Neural cell (in vitro differentiated cells): ENCODE data around the gene AP3B1. TPM values are rescaled to one million over a fixed set of nuclear protein-coding genes. Genes with fewer than 3 reads are reported as not detected.

Experiments
- H2AFZ ChIP-seq: fragments of 200-600, 300-800 bp; sonication (generic), shearing (Covaris generic); 2 replicates; pipeline ENCODE4 v1.6.0; 2014; ENCODE audit warnings: low read depth, mild to moderate bottlenecking, antibody characterized with exemption, low read length, moderate library complexity
- H3F3A ChIP-seq: fragments of 200-600 bp; shearing (Covaris generic); 2 replicates; pipeline ENCODE4 v1.6.1; 2016; ENCODE audit warnings: mild to moderate bottlenecking, moderate library complexity, mixed read lengths, antibody characterized with exemption, low read length; ENCODE audit not compliant: insufficient read depth, poor library complexity, severe bottlenecking
- H3K27ac ChIP-seq: fragments of 200-600, 300-800 bp; sonication (generic), shearing (Covaris generic); 2 replicates; pipeline ENCODE4 v1.5.1; 2014; ENCODE audit warnings: mild to moderate bottlenecking, low read length, moderate library complexity
- H3K27me3 ChIP-seq: fragments of 300-800, 200-600 bp; sonication (generic), shearing (Covaris generic); 2 replicates; pipeline ENCODE4 v1.6.0; 2014; ENCODE audit warnings: mild to moderate bottlenecking, low read depth, low read length, moderate library complexity; ENCODE audit not compliant: insufficient read depth
- H3K36me3 ChIP-seq: fragments of 300-800, 200-600 bp; sonication (generic), shearing (Covaris generic); 2 replicates; pipeline ENCODE4 v1.5.1; 2014; ENCODE audit warnings: mild to moderate bottlenecking, antibody characterized with exemption, low read length, moderate library complexity; ENCODE audit not compliant: insufficient read depth
- H3K4me2 ChIP-seq: fragments of 300-800, 200-600 bp; sonication (generic), shearing (Covaris generic); 2 replicates; pipeline ENCODE4 v1.6.0; 2014; ENCODE audit warnings: mild to moderate bottlenecking, low read length
- H3K4me3 ChIP-seq: fragments of 300-800, 200-600 bp; sonication (generic), shearing (Covaris generic); 2 replicates; pipeline ENCODE4 v1.5.1; 2014; ENCODE audit warnings: mild to moderate bottlenecking, low read length, moderate library complexity
- H3K79me2 ChIP-seq: fragments of 200-600 bp; shearing (Covaris generic); replicated peaks from 2 replicates; pipeline ENCODE4 v1.6.0; 2014; ENCODE audit warnings: mild to moderate bottlenecking, low read length, moderate library complexity; ENCODE audit not compliant: insufficient read depth
- H3K9ac ChIP-seq: fragments of 300-800, 200-600 bp; sonication (generic), shearing (Covaris generic); 2 replicates; pipeline ENCODE4 v1.6.1; 2016; ENCODE audit warnings: mild to moderate bottlenecking, low read length, mixed read lengths
- H3K9me2 ChIP-seq: fragments of 200-600 bp; shearing (Covaris generic); 2 replicates; pipeline ENCODE4 v1.6.1; 2016; ENCODE audit warnings: mild to moderate bottlenecking, low read length, mixed read lengths; ENCODE audit not compliant: insufficient read depth
- H3K9me3 ChIP-seq: fragments of 200-600, 300-800 bp; sonication (generic), shearing (Covaris generic); 2 replicates; pipeline ENCODE4 v1.6.1; 2016; ENCODE audit warnings: mild to moderate bottlenecking, mixed run types, low read length, moderate library complexity, mixed read lengths
- H4K20me1 ChIP-seq: fragments of 200-600 bp; shearing (Covaris generic); 2 replicates; pipeline ENCODE4 v1.6.1; 2016; ENCODE audit warnings: mild to moderate bottlenecking, mixed run types; ENCODE audit not compliant: insufficient read depth
- EP300 ChIP-seq: fragments of 450-650 bp; conservative IDR thresholded peaks from 2 replicates; pipeline ENCODE4 v1.6.1; 2014; ENCODE audit warnings: antibody characterized with exemption, mild to moderate bottlenecking, moderate library complexity; ENCODE audit not compliant: poor library complexity, severe bottlenecking
- EZH2 ChIP-seq: fragments of 200-600, 300-800 bp; shearing (Covaris generic), sonication (generic); IDR thresholded peaks from 2 replicates; pipeline ENCODE4 v1.6.1; 2014; ENCODE audit warnings: antibody characterized with exemption, low read length, borderline replicate concordance, mild to moderate bottlenecking; ENCODE audit not compliant: insufficient read depth, poor library complexity, severe bottlenecking
- MXI1 ChIP-seq: fragments of 450-650 bp; conservative IDR thresholded peaks from 2 replicates; pipeline ENCODE4 v1.6.1; 2014; ENCODE audit warnings: antibody characterized with exemption, mild to moderate bottlenecking; ENCODE audit not compliant: poor library complexity, severe bottlenecking
- POLR2AphosphoS5 ChIP-seq: IDR thresholded peaks from 2 replicates; pipeline ENCODE4 v1.6.1; 2012
- RAD21 ChIP-seq: fragments of 450-650 bp; conservative IDR thresholded peaks from 2 replicates; pipeline ENCODE4 v1.6.1; 2014; ENCODE audit warnings: antibody characterized with exemption, mild to moderate bottlenecking, moderate library complexity
- SMC3 ChIP-seq: fragments of 450-650 bp; conservative IDR thresholded peaks from 2 replicates; pipeline ENCODE4 v1.6.1; 2014; ENCODE audit warnings: antibody characterized with exemption, mild to moderate bottlenecking, moderate library complexity; ENCODE audit not compliant: poor library complexity
- TAF1 ChIP-seq: IDR thresholded peaks from 2 replicates; pipeline ENCODE4 v1.6.1; 2012; ENCODE audit warnings: low read depth
- polyA plus RNA-seq: library from polyadenylated mRNA; depleted of rRNA; stranded (reverse); fragments of >200 nt; gene quantifications from 2 replicates; pipeline ENCODE4 v1.2.3, GENCODE V29; 2014
- TF ChIP-seq, protein P1 (sequence below): fragments of 450-650 bp; IDR thresholded peaks from 2 replicates; pipeline ENCODE4 v1.5.1; 2014; ENCODE audit warnings: antibody characterized with exemption, mild to moderate bottlenecking, moderate library complexity; ENCODE audit not compliant: poor library complexity, severe bottlenecking
- TF ChIP-seq, protein P2 (sequence below): IDR thresholded peaks from 2 replicates; pipeline ENCODE4 v1.6.1; 2012; ENCODE audit warnings: borderline replicate concordance

The AP3B1 gene
- polyA plus RNA-seq, 1 donor from 2014 or later, result 8.5 TPM

DNA sequence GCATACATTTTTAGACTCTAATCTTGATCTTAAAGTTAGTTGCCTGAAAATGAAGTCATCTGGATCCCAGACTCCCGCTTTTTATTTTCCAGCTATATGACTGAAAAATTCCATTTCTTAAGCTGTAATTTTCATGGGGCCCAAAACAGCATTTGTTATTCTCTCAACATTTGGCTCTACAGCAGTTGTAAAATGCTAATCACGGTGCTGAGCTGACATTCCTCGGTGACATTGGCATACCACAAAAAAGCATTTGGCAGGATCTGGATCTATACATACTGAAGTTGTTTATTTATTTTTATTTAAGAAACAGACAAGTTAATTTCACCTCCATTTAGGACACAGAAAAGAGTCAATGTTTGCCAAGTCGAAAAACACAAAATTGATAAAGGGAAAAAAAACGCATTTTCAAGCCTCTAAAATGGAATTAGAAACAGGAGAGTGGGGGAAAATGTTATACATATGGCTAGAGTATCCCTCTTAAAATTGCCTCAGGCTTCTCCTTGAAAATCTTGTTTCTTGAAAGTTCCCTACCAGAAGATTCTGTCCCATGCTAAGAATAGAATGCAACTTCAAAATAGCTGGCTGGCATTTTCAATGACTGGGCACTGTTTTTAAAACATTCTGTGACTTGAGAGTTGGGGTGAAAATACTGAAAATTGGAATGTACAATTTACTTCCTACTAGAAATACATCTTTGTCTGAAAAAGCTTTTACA is 310.9 kb downstream of the AP3B1 start:
- Histone ChIP-seq H3K27me3 (peaks cover 20% of the 10 kb centered on the region), H3K9me3 (no peaks in the 10 kb centered on the region), H3K4me2 (no peak overlapping the region), H4K20me1 (no peaks in the 10 kb centered on the region), H3K27ac (no peak overlapping the region), H3K79me2 (no peaks in the 10 kb centered on the region), H3K4me3 (no peak overlapping the region), H3F3A (no peaks in the 10 kb centered on the region), H3K9me2 (no peaks in the 10 kb centered on the region), H3K9ac (no peak overlapping the region), H3K36me3 (no peaks in the 10 kb centered on the region), H2AFZ (no peak overlapping the region)
- TF ChIP-seq RAD21 (no peak), TAF1 (no peak), SMC3 (no peak), EZH2 (no peak), POLR2AphosphoS5 (no peak), MXI1 (no peak), EP300 (no peak)
- TF ChIP-seq, protein P1, sequence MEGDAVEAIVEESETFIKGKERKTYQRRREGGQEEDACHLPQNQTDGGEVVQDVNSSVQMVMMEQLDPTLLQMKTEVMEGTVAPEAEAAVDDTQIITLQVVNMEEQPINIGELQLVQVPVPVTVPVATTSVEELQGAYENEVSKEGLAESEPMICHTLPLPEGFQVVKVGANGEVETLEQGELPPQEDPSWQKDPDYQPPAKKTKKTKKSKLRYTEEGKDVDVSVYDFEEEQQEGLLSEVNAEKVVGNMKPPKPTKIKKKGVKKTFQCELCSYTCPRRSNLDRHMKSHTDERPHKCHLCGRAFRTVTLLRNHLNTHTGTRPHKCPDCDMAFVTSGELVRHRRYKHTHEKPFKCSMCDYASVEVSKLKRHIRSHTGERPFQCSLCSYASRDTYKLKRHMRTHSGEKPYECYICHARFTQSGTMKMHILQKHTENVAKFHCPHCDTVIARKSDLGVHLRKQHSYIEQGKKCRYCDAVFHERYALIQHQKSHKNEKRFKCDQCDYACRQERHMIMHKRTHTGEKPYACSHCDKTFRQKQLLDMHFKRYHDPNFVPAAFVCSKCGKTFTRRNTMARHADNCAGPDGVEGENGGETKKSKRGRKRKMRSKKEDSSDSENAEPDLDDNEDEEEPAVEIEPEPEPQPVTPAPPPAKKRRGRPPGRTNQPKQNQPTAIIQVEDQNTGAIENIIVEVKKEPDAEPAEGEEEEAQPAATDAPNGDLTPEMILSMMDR, result no peak
- TF ChIP-seq, protein P2, sequence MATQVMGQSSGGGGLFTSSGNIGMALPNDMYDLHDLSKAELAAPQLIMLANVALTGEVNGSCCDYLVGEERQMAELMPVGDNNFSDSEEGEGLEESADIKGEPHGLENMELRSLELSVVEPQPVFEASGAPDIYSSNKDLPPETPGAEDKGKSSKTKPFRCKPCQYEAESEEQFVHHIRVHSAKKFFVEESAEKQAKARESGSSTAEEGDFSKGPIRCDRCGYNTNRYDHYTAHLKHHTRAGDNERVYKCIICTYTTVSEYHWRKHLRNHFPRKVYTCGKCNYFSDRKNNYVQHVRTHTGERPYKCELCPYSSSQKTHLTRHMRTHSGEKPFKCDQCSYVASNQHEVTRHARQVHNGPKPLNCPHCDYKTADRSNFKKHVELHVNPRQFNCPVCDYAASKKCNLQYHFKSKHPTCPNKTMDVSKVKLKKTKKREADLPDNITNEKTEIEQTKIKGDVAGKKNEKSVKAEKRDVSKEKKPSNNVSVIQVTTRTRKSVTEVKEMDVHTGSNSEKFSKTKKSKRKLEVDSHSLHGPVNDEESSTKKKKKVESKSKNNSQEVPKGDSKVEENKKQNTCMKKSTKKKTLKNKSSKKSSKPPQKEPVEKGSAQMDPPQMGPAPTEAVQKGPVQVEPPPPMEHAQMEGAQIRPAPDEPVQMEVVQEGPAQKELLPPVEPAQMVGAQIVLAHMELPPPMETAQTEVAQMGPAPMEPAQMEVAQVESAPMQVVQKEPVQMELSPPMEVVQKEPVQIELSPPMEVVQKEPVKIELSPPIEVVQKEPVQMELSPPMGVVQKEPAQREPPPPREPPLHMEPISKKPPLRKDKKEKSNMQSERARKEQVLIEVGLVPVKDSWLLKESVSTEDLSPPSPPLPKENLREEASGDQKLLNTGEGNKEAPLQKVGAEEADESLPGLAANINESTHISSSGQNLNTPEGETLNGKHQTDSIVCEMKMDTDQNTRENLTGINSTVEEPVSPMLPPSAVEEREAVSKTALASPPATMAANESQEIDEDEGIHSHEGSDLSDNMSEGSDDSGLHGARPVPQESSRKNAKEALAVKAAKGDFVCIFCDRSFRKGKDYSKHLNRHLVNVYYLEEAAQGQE, result no peak

- no peak for TF ChIP-seq RAD21
- no peak overlapping the region for H3K9ac ChIP-seq
Measured at GRCh38 chr5:77981820-77982219, 312.7 kb downstream of the AP3B1 start.

More at GRCh38 chr5:77981820-77982219, 312.7 kb downstream of the AP3B1 start:
- H3K4me3 ChIP-seq, result no peak overlapping the region
- no peak overlapping the region for H3K4me2 ChIP-seq
- no peak overlapping the region for H3K27ac ChIP-seq
- H3K9me3 ChIP-seq, result no peaks in the 10 kb centered on the region
- H3K36me3 ChIP-seq, result no peaks in the 10 kb centered on the region
- no peaks in the 10 kb centered on the region for H3F3A ChIP-seq
- H3K79me2 ChIP-seq, result no peaks in the 10 kb centered on the region
- peaks cover 21% of the 10 kb centered on the region for H3K27me3 ChIP-seq
- no peak overlapping the region for H2AFZ ChIP-seq
- no peaks in the 10 kb centered on the region for H4K20me1 ChIP-seq
- no peaks in the 10 kb centered on the region for H3K9me2 ChIP-seq
